HG02884 (cell line): Measurements from ENCODE around the gene STRBP.
"Not testable (repeated sequence)": the region's sequence is repeated elsewhere in the genome, so short reads cannot be mapped to it uniquely, and the experiment has no call there.

Experiments
- ATAC-seq: cut with Tn5 transposase; IDR thresholded peaks from one replicate; pipeline ENCODE4 v1.9.1; 2021; ENCODE audit warnings: mild to moderate bottlenecking, moderate library complexity; ENCODE audit not compliant: unreplicated experiment

STRBP gene

GRCh38 chr9:123283455-123283854, 15.1 kb upstream of the STRBP start:
- no peak for ATAC-seq

GRCh38 chr9:123283048-123283408, 14.6 kb upstream of the STRBP start:
- no peak for ATAC-seq

- no peak for ATAC-seq
Measured at GRCh38 chr9:123282362-123283047, 14.1 kb upstream of the STRBP start.

- ATAC-seq = no peak
Measured at GRCh38 chr9:123281659-123282350, 13.4 kb upstream of the STRBP start.

GRCh38 chr9:123278879-123279493, 10.6 kb upstream of the STRBP start:
- not testable (repeated sequence) for ATAC-seq

- ATAC-seq = no peak
Measured at GRCh38 chr9:123278361-123278760, 10.0 kb upstream of the STRBP start.

GRCh38 chr9:123276551-123276950, 8.2 kb upstream of the STRBP start:
- ATAC-seq = no peak

- ATAC-seq = not testable (repeated sequence)
Measured at GRCh38 chr9:123271133-123271532, 2.7 kb upstream of the STRBP start.

GRCh38 chr9:123269281-123269680, 895 bp upstream of the STRBP start:
- no peak for ATAC-seq

GRCh38 chr9:123268199-123268464, 254 bp downstream of the STRBP start:
- no peak for ATAC-seq

GRCh38 chr9:123267481-123268198, 746 bp downstream of the STRBP start:
- ATAC-seq = no peak

- no peak for ATAC-seq
Measured at GRCh38 chr9:123266655-123267399, 1.6 kb downstream of the STRBP start.

- no peak for ATAC-seq
Measured at GRCh38 chr9:123265833-123266232, 2.6 kb downstream of the STRBP start.

- no peak for ATAC-seq
Measured at GRCh38 chr9:123263227-123263626, 5.2 kb downstream of the STRBP start.

GRCh38 chr9:123262338-123262737, 6.0 kb downstream of the STRBP start:
- ATAC-seq = no peak

GRCh38 chr9:123261006-123261677, 7.2 kb downstream of the STRBP start:
- ATAC-seq = no peak

- ATAC-seq = no peak
Measured at GRCh38 chr9:123260340-123260739, 8.0 kb downstream of the STRBP start.

- no peak for ATAC-seq
Measured at GRCh38 chr9:123257276-123257675, 11.1 kb downstream of the STRBP start.

- no peak for ATAC-seq
Measured at GRCh38 chr9:123255718-123256117, 12.7 kb downstream of the STRBP start.

- no peak for ATAC-seq
Measured at GRCh38 chr9:123253204-123253603, 15.2 kb downstream of the STRBP start.

- no peak for ATAC-seq
Measured at GRCh38 chr9:123251741-123252140, 16.6 kb downstream of the STRBP start.
